Hypothalamus (tissue), 51 donors: ENCODE measurements around the gene NPTXR.
A peak's percentile ranks its signal among the peaks of the same experiment; 100 is the strongest.
"Not testable (repeated sequence)": the region's sequence is repeated elsewhere in the genome, so short reads cannot be mapped to it uniquely, and the experiment has no call there.

ENCODE experiments used
- DNase-seq, 51 donors: peaks; one replicate each; lab custom pipeline; 2025; lab: John Stamatoyannopoulos, UW

NPTXR gene

GRCh38 chr22:38854476-38854875 lies 10.6 kb upstream of the NPTXR start:
- not testable (repeated sequence) for DNase-seq

GRCh38 chr22:38853883-38854282 lies 10.1 kb upstream of the NPTXR start:
- not testable (repeated sequence) for DNase-seq

- no peak for DNase-seq
Measured at GRCh38 chr22:38853196-38853651, 9.4 kb upstream of the NPTXR start.

GRCh38 chr22:38852522-38852921 lies 8.7 kb upstream of the NPTXR start:
- no peak for DNase-seq

GRCh38 chr22:38850941-38851849 lies 7.4 kb upstream of the NPTXR start:
- DNase-seq: no peak

- DNase-seq: no peak
Measured at GRCh38 chr22:38850399-38850798, 6.6 kb upstream of the NPTXR start.

- DNase-seq: no peak
Measured at GRCh38 chr22:38849811-38850210, 6.0 kb upstream of the NPTXR start.

- DNase-seq: no peak
Measured at GRCh38 chr22:38846412-38846811, 2.6 kb upstream of the NPTXR start.

GRCh38 chr22:38845004-38845740 lies 1.3 kb upstream of the NPTXR start:
- no peak for DNase-seq

- no peak for DNase-seq
Measured at GRCh38 chr22:38844315-38845003, 631 bp upstream of the NPTXR start.

GRCh38 chr22:38843201-38843656 lies 599 bp downstream of the NPTXR start:
- peak in 23 of 51 donors; percentile 19 to 71 (median 55) for DNase-seq

- no peak for DNase-seq
Measured at GRCh38 chr22:38842512-38843200, 1.2 kb downstream of the NPTXR start.

GRCh38 chr22:38841635-38842034 lies 2.2 kb downstream of the NPTXR start:
- no peak for DNase-seq

GRCh38 chr22:38841211-38841610 lies 2.6 kb downstream of the NPTXR start:
- DNase-seq: no peak

GRCh38 chr22:38840129-38840528 lies 3.7 kb downstream of the NPTXR start:
- DNase-seq: no peak

GRCh38 chr22:38839686-38840085 lies 4.1 kb downstream of the NPTXR start:
- no peak for DNase-seq

- no peak for DNase-seq
Measured at GRCh38 chr22:38837414-38837928, 6.4 kb downstream of the NPTXR start.

GRCh38 chr22:38835888-38836301 lies 7.9 kb downstream of the NPTXR start:
- peak in 1 of 51 donors; percentile 40 for DNase-seq

GRCh38 chr22:38834991-38835390 lies 8.8 kb downstream of the NPTXR start:
- no peak for DNase-seq
